ENCODE data around the gene DHRS2.
"Not testable (repeated sequence)": the region's sequence is repeated elsewhere in the genome, so short reads cannot be mapped to it uniquely, and the experiment has no call there.

The DHRS2 gene

DNA sequence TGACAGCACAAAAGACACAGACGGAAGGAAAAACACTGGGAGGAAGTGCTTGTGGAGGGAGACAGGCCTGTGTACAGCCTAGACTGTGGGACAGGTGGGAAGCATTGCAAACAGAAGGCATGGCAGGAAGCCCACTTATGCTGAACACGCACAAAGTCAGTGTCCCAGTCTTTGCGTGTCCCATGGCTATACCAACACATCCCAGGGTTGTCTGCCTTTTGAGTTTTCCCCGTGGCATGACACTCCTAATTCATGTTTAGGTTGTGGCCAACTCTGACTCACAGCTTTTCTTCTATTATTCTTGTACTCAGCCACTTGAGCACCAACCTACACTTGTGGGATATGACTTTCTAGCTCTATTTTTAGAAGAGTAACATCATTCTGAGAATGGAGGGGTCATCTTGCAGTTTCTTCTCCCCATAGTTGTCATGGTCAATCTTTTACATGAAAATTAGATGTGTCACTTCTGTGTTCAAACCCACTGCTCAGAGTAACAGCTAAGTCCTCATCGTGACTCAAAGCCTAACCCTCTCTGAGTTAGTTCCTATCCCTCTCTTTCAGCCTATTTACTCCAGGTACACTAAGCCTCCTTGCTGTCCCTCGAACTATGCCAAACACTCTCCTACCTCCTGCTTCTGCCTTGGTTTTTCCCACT is 30.1 kb upstream of the DHRS2 start:
- no peaks in the 10 kb centered on the region for H3K9me2 ChIP-seq (ENCODE audit: low read depth, low read length)
- no peak overlapping the region for H3K27ac ChIP-seq (ENCODE audit: low read depth, low read length, poor library complexity, severe bottlenecking)
- no peaks in the 10 kb centered on the region for H3K79me2 ChIP-seq (ENCODE audit: insufficient read depth, low read length)
- no peaks in the 10 kb centered on the region for H3F3A ChIP-seq (ENCODE audit: insufficient read depth, low read length)
- no peak overlapping the region for H3K9ac ChIP-seq (ENCODE audit: low read length)
- TF ChIP-seq, protein P1, sequence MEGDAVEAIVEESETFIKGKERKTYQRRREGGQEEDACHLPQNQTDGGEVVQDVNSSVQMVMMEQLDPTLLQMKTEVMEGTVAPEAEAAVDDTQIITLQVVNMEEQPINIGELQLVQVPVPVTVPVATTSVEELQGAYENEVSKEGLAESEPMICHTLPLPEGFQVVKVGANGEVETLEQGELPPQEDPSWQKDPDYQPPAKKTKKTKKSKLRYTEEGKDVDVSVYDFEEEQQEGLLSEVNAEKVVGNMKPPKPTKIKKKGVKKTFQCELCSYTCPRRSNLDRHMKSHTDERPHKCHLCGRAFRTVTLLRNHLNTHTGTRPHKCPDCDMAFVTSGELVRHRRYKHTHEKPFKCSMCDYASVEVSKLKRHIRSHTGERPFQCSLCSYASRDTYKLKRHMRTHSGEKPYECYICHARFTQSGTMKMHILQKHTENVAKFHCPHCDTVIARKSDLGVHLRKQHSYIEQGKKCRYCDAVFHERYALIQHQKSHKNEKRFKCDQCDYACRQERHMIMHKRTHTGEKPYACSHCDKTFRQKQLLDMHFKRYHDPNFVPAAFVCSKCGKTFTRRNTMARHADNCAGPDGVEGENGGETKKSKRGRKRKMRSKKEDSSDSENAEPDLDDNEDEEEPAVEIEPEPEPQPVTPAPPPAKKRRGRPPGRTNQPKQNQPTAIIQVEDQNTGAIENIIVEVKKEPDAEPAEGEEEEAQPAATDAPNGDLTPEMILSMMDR (IDR thresholded peaks at IDR 0.05; ENCODE audit: low read length) = no peak
- no peak for TF ChIP-seq EZH2 (IDR thresholded peaks at IDR 0.05; ENCODE audit: borderline replicate concordance, low read length)
- no peak overlapping the region for H2AFZ ChIP-seq (ENCODE audit: low read length)
- no peak overlapping the region for H3K4me3 ChIP-seq (ENCODE audit: low read depth, low read length, poor library complexity, severe bottlenecking)
- H3K27me3 ChIP-seq (ENCODE audit: insufficient read depth, low read length) = peaks cover 5% of the 10 kb centered on the region; the same call in 1 of the 2 replicates
- no peaks in the 10 kb centered on the region for H3K9me3 ChIP-seq (ENCODE audit: low read length)
- no peaks in the 10 kb centered on the region for H3K4me1 ChIP-seq (ENCODE audit: insufficient read depth, low read length, severe bottlenecking)
- H3K36me3 ChIP-seq (ENCODE audit: insufficient read depth, low read length) = no peaks in the 10 kb centered on the region
- H4K20me1 ChIP-seq (ENCODE audit: insufficient read depth, low read length) = no peaks in the 10 kb centered on the region
- no peak overlapping the region for H3K4me2 ChIP-seq (ENCODE audit: low read length)

DNA sequence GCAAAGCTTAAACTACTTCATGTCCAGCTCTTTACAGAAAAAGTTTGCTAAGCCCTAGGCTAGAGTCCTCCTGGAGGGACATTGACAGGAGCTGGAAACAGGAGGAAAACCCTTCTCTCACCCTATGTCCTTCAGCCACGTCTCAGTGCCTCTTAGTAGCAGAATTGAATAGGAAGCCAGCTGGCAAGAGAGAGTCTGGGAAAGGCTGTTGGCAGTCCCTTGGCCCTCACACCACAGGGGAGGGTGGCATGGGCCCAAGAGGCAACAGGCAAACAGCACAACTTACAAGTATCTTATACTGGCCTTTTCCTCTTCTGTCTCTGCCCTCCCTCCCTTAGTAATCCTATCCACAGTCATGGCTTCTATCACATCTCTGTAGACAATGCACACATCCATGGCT is 27.7 kb upstream of the DHRS2 start:
- Histone ChIP-seq H3K27me3 (ENCODE audit: insufficient read depth, low read length) (peaks cover 5% of the 10 kb centered on the region; the same call in 1 of the 2 replicates), H3K79me2 (ENCODE audit: insufficient read depth, low read length) (no peaks in the 10 kb centered on the region), H2AFZ (ENCODE audit: low read length) (no peak overlapping the region), H3F3A (ENCODE audit: insufficient read depth, low read length) (no peaks in the 10 kb centered on the region), H3K9ac (ENCODE audit: low read length) (no peak overlapping the region), H3K27ac (ENCODE audit: low read depth, low read length, poor library complexity, severe bottlenecking) (no peak overlapping the region), H4K20me1 (ENCODE audit: insufficient read depth, low read length) (no peaks in the 10 kb centered on the region), H3K36me3 (ENCODE audit: insufficient read depth, low read length) (no peaks in the 10 kb centered on the region), H3K4me2 (ENCODE audit: low read length) (no peak overlapping the region), H3K4me1 (ENCODE audit: insufficient read depth, low read length, severe bottlenecking) (no peaks in the 10 kb centered on the region), H3K4me3 (ENCODE audit: low read depth, low read length, poor library complexity, severe bottlenecking) (no peak overlapping the region), H3K9me2 (ENCODE audit: low read depth, low read length) (no peaks in the 10 kb centered on the region), H3K9me3 (ENCODE audit: low read length) (no peaks in the 10 kb centered on the region)
- TF ChIP-seq, protein P1 (IDR thresholded peaks at IDR 0.05; ENCODE audit: low read length) = no peak
- TF ChIP-seq EZH2 (IDR thresholded peaks at IDR 0.05; ENCODE audit: borderline replicate concordance, low read length) = no peak

DNA sequence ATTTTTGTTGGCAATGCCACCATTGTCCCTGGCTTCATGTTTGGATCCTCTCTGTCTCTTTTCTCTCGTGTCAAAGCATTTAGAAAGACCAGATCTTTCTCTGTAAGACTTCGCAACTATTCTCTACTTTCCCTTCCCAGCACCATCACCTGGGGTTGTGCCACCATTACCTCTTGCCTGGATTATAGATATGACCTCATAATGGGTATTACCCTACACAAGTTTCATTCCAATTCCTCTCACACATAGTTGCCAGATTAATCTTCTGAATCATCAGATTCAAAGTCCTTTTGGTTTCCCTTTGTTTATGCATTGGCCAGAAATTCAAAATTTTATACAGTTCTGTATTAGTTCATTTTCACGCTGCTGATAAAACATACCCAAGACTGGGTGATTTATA is 27.2 kb upstream of the DHRS2 start:
- TF ChIP-seq EZH2 (IDR thresholded peaks at IDR 0.05; ENCODE audit: borderline replicate concordance, low read length) = no peak
- TF ChIP-seq, protein P1 (IDR thresholded peaks at IDR 0.05; ENCODE audit: low read length) = no peak
- Histone ChIP-seq H3K9ac (ENCODE audit: low read length) (no peak overlapping the region), H3K4me3 (ENCODE audit: low read depth, low read length, poor library complexity, severe bottlenecking) (no peak overlapping the region), H3K79me2 (ENCODE audit: insufficient read depth, low read length) (no peaks in the 10 kb centered on the region), H3K27ac (ENCODE audit: low read depth, low read length, poor library complexity, severe bottlenecking) (no peak overlapping the region), H3K27me3 (ENCODE audit: insufficient read depth, low read length) (peaks cover 5% of the 10 kb centered on the region; the same call in 1 of the 2 replicates), H3K9me2 (ENCODE audit: low read depth, low read length) (no peaks in the 10 kb centered on the region), H3K9me3 (ENCODE audit: low read length) (no peaks in the 10 kb centered on the region), H4K20me1 (ENCODE audit: insufficient read depth, low read length) (no peaks in the 10 kb centered on the region), H3K4me1 (ENCODE audit: insufficient read depth, low read length, severe bottlenecking) (no peaks in the 10 kb centered on the region), H3K4me2 (ENCODE audit: low read length) (no peak overlapping the region), H2AFZ (ENCODE audit: low read length) (no peak overlapping the region), H3F3A (ENCODE audit: insufficient read depth, low read length) (no peaks in the 10 kb centered on the region), H3K36me3 (ENCODE audit: insufficient read depth, low read length) (no peaks in the 10 kb centered on the region)

DNA sequence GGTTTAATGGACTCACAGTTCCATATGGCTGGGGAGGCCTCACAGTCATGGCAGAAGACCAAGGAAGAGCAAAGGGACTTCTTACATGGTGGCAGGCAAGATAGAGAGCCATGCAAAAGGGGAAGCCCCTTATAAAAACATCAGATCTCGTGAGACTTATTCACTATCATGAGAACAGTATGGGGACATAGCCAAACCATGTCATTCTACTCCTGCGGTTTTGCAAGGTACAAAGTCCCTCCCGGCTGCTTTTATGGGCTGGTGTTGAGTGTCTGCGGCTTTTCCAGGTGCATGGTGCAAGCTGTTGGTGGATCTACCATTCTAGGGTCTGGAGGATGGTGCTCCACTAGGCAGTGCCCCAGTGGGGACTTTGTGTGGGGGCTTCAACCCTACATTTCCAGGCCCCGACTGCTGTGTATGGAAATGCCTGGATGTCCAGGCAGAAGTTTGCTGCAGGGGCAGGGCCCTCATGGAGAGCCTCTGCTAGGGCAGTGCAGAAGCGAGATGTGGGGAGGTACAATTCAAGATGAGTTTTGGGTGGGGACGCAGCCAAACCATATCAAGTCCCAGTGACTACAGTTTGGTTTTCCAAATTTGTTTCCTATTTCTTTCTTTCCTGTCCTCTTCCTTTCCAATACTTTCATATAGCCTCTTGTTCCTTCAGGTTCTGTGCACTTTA is 26.6 kb upstream of the DHRS2 start:
- H3K4me2 ChIP-seq (ENCODE audit: low read length); H3K4me1 ChIP-seq (ENCODE audit: insufficient read depth, low read length, severe bottlenecking); H3K9ac ChIP-seq (ENCODE audit: low read length); H3K27ac ChIP-seq (ENCODE audit: low read depth, low read length, poor library complexity, severe bottlenecking); H3K27me3 ChIP-seq (ENCODE audit: insufficient read depth, low read length); H3F3A ChIP-seq (ENCODE audit: insufficient read depth, low read length); H3K36me3 ChIP-seq (ENCODE audit: insufficient read depth, low read length); H3K9me3 ChIP-seq (ENCODE audit: low read length); H3K79me2 ChIP-seq (ENCODE audit: insufficient read depth, low read length); H4K20me1 ChIP-seq (ENCODE audit: insufficient read depth, low read length); H2AFZ ChIP-seq (ENCODE audit: low read length); H3K9me2 ChIP-seq (ENCODE audit: low read depth, low read length); H3K4me3 ChIP-seq (ENCODE audit: low read depth, low read length, poor library complexity, severe bottlenecking): not testable (repeated sequence)
